K562 (cell line): ENCODE results near the gene CLDN25. TPM values are rescaled to one million over a fixed set of nuclear protein-coding genes. Genes with fewer than 3 reads are reported as not detected.

Experiments used
- ADNP ChIP-seq: fragments of 200-800 bp; sonication (Bioruptor generic); IDR thresholded peaks from 2 replicates; pipeline ENCODE4 v1.6.1; 2016; ENCODE audit warnings: missing genetic modification characterization, missing compliant biosample characterization
- ATF6 ChIP-seq: sonication (generic); formaldehyde crosslinking; IDR thresholded peaks from 2 replicates; pipeline ENCODE4 v1.4.0; 2020; ENCODE audit warnings: mild to moderate bottlenecking, missing genetic modification reagents
- CHD1 ChIP-seq: fragments of 200-600 bp; sonication (generic); IDR thresholded peaks from one replicate; pipeline ENCODE4 v1.6.1; 2012; ENCODE audit warnings: mild to moderate bottlenecking, moderate library complexity, low read length, inconsistent platforms
- NRF1 ChIP-seq, 2 experiments: fragments of 450-650 bp; IDR thresholded peaks in 1 of 2; conservative IDR thresholded peaks in 1 of 2; 2 replicates each; pipeline ENCODE4 v1.6.1; 2014; ENCODE audit warnings: mild to moderate bottlenecking in 2 of 2
- POLR3A ChIP-seq: IDR thresholded peaks from 2 replicates; pipeline ENCODE4 v1.6.1; 2011; ENCODE audit warnings: borderline replicate concordance, mild to moderate bottlenecking, moderate library complexity; ENCODE audit not compliant: insufficient read length, insufficient read depth; ENCODE audit errors: extremely low read depth
- RNF219 ChIP-seq: fragments of 250-450 bp; sonication (Bioruptor Pico); IDR thresholded peaks from 2 replicates; pipeline ENCODE4 v1.5.0; 2022; ENCODE audit warnings: mild to moderate bottlenecking
- RREB1 ChIP-seq: fragments of 250-450 bp; sonication (Bioruptor Pico); IDR thresholded peaks from 2 replicates; pipeline ENCODE4 v1.4.0; 2020
- SMARCC2 ChIP-seq: fragments of 450-650 bp; IDR thresholded peaks from 2 replicates; pipeline ENCODE4 v1.6.1; 2017; ENCODE audit warnings: antibody characterized with exemption, moderate library complexity, mild to moderate bottlenecking, low read depth
- SP1 ChIP-seq: sonication (generic); formaldehyde crosslinking; IDR thresholded peaks from 2 replicates; pipeline ENCODE4 v1.8.1; 2022; ENCODE audit warnings: mild to moderate bottlenecking, missing genetic modification reagents
- ZNF140 ChIP-seq: fragments of 250-450 bp; sonication (Bioruptor Pico); IDR thresholded peaks from 2 replicates; pipeline ENCODE4 v1.8.0; 2021; ENCODE audit warnings: moderate library complexity, mild to moderate bottlenecking, inconsistent platforms
- ZNF143 ChIP-seq: sonication (generic); formaldehyde crosslinking; IDR thresholded peaks from 2 replicates; pipeline ENCODE4 v1.9.0; 2022; ENCODE audit warnings: mild to moderate bottlenecking, missing genetic modification reagents
- ZNF347 ChIP-seq: fragments of 450-650 bp; formaldehyde crosslinking; IDR thresholded peaks from 2 replicates; pipeline ENCODE4 v1.4.0; 2020; ENCODE audit warnings: low read depth, mild to moderate bottlenecking, moderate library complexity
- ZNF584 ChIP-seq: fragments of 200-800 bp; sonication (Bioruptor generic); IDR thresholded peaks from 2 replicates; pipeline ENCODE4 v1.6.1; 2016; ENCODE audit warnings: low read depth, mild to moderate bottlenecking, missing genetic modification characterization, missing compliant biosample characterization
- polyA plus RNA-seq, 8 experiments: library from polyadenylated mRNA; depleted of rRNA in 4 of 8; stranded (reverse) in 5 of 8; unstranded in 3 of 8; fragments of >200 nt; fragmentation: Nextera tagmentation in 2 of 8; fragmentation: Illumina TruSeq in 1 of 8; extraction: Ambion mirVana in 2 of 8; extraction: Trizol in 1 of 8; gene quantifications; 2 replicates each; pipeline versions ENCODE4 v1.2.1 to v1.2.3, GENCODE V29; 2011 to 2014; ENCODE audit warnings: inconsistent platforms in 1 of 8, missing spikeins in 1 of 8
- total RNA-seq, 7 experiments: library from RNA; depleted of rRNA in 6 of 7; stranded (reverse); fragments of >200 nt in 6 of 7; fragmentation: Illumina TruSeq in 2 of 7; extraction: Trizol in 2 of 7; gene quantifications; 2 replicates each; pipeline versions ENCODE4 v1.2.1 to v1.2.3, GENCODE V29; 2011 to 2021; ENCODE audit warnings: low replicate concordance in 1 of 7

The CLDN25 gene
- total and polyA plus RNA-seq, 9 of the 15 experiments (the other 6 are each of a cell fraction or from before 2014, with no cell fraction given) = not detected

- TF ChIP-seq ADNP (tag) (peak; percentile 88), ZNF140 (CRISPR knock-in tag) (no peak), RREB1 (no peak), ZNF347 (CRISPR knock-in tag) (no peak), POLR3A (no peak), ZNF143 (CRISPR knock-in tag) (peak; percentile 99), CHD1 (no peak), ZNF584 (CRISPR knock-in tag) (no peak), SMARCC2 (no peak), NRF1 (conservative IDR thresholded peaks at IDR 0.05 in 1 of 2, IDR thresholded peaks at IDR 0.05 in 1 of 2) (peak; percentile 54 to 69; a peak in 3 of 4 replicates), RNF219 (no peak), SP1 (peak; percentile 48), ATF6 (CRISPR knock-in tag) (peak; percentile 54; the same call in 1 of the 2 replicates)
These were observed 6.0 kb upstream of the CLDN25 start, which contains the start of gene ZW10 (continued) for GRCh38 chr11:113773416-113774173.
